ENCODE measurements around the gene ETV6.
A peak's percentile ranks its signal among the peaks of the same experiment; 100 is the strongest.

The ETV6 gene

DNA sequence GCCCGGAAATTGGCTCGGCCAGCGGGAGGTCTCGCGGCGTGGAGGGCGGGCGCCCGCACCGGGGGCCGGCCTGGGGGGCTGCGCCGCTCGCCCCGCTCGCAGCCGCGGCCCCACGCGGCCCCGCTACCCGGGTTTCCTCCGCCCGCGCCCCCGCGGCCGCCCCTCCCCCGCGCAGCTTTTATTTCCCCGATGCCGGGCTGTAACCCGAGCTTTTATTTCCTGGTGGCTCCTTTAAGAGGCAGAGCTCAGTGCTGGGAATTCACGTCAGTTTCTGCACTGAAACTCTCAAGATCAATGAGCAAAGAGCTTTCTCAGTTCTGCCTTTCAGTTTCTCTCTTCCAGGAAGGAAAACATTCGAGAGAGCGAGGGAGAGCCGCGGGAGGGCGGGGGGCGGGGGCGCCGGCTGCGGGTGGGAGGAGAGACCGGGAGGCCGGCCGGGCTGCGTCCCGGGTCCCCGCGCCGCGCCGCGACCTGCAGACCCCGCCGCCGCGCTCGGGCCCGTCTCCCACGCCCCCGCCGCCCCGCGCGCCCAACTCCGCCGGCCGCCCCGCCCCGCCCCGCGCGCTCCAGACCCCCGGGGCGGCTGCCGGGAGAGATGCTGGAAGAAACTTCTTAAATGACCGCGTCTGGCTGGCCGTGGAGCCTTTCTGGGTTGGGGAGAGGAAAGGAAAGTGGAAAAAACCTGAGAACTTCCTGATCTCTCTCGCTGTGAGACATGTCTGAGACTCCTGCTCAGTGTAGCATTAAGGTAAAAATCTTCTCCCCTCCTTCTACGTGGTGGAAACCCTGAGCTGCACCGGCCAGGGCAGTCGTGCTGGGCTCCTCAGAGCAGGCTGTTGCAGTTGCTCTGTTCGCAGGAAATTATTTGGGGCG, at the start of gene ETV6:
Gene ETV6 (plus strand): TSS at position 262 of the 873 bp plus-strand sequence. CDS start 454 bp downstream, at position 716.
- peak; percentile 52 for ATAC-seq (ENCODE audit: insufficient read depth, low read depth)
- Histone ChIP-seq H3K4me3 (ENCODE audit: low read depth in 1 of 2, low read length in 2 of 2) (peak within 1 kb of the TSS; percentile 63 to 80), H3K4me1 (ENCODE audit: insufficient read depth, low read length) (peaks cover 36% of the 10 kb centered on the region), H3K9me3 (ENCODE audit: insufficient read depth, low read length, severe bottlenecking) (no peaks in the 10 kb centered on the region), H3K79me2 (ENCODE audit: insufficient read depth, low read length) (peaks cover 49% of the 10 kb centered on the region), H3K36me3 (ENCODE audit: insufficient read depth, low read length) (no peaks in the 10 kb centered on the region), H2AFZ (ENCODE audit: low read depth, low read length) (peak within 1 kb of the TSS; percentile 67), H3K27me3 (ENCODE audit: insufficient read depth, low read length, poor library complexity) (no peaks in the 10 kb centered on the region), H3K27ac (ENCODE audit: low read length) (peak within 1 kb of the TSS; percentile 97), H4K20me1 (ENCODE audit: insufficient read depth, low read length) (peaks cover 21% of the 10 kb centered on the region; the same call in 1 of the 2 replicates), H3K4me2 (ENCODE audit: insufficient read depth, low read length) (peak within 1 kb of the TSS; percentile 63), H3K9ac (ENCODE audit: low read depth, low read length) (peak within 1 kb of the TSS; percentile 88)
- DNase-seq = peak; percentile 86
- TF ChIP-seq, protein P1, sequence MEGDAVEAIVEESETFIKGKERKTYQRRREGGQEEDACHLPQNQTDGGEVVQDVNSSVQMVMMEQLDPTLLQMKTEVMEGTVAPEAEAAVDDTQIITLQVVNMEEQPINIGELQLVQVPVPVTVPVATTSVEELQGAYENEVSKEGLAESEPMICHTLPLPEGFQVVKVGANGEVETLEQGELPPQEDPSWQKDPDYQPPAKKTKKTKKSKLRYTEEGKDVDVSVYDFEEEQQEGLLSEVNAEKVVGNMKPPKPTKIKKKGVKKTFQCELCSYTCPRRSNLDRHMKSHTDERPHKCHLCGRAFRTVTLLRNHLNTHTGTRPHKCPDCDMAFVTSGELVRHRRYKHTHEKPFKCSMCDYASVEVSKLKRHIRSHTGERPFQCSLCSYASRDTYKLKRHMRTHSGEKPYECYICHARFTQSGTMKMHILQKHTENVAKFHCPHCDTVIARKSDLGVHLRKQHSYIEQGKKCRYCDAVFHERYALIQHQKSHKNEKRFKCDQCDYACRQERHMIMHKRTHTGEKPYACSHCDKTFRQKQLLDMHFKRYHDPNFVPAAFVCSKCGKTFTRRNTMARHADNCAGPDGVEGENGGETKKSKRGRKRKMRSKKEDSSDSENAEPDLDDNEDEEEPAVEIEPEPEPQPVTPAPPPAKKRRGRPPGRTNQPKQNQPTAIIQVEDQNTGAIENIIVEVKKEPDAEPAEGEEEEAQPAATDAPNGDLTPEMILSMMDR (IDR thresholded peaks at IDR 0.05; ENCODE audit: borderline replicate concordance, extremely low read depth, low read length, poor library complexity, severe bottlenecking) = peak; percentile 2
- no peak for TF ChIP-seq EZH2 (IDR thresholded peaks at IDR 0.05; ENCODE audit: borderline replicate concordance, low read depth, low read length, severe bottlenecking)

DNA sequence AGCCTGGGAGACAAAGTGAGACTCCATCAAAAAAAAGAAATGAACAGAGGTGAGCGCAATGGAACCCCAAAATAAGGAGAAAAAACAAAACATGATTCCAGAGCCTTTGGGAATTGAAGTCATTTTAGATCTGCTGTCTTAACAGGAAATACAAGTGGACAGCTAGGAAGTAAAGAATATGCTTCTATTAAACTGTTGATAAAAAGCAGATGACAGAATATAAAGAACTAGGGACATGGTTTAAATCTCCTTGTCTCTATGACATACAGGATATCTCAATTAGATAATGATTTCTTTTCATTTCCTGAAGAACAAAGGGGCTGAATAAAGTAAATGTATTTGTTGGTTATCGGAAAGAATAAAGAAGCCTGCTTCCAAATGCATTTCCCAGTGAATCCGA, 49.3 kb upstream of the ETV6 start:
- DNase-seq = no peak
- Histone ChIP-seq H3K4me1 (ENCODE audit: insufficient read depth, low read length) (no peaks in the 10 kb centered on the region), H3K27ac (ENCODE audit: low read length) (no peak overlapping the region), H3K4me2 (ENCODE audit: insufficient read depth, low read length) (no peak overlapping the region), H2AFZ (ENCODE audit: low read depth, low read length) (no peak overlapping the region), H3K9me3 (ENCODE audit: insufficient read depth, low read length, severe bottlenecking) (no peaks in the 10 kb centered on the region), H3K4me3 (ENCODE audit: low read depth in 1 of 2, low read length in 2 of 2) (no peak overlapping the region), H3K36me3 (ENCODE audit: insufficient read depth, low read length) (no peaks in the 10 kb centered on the region), H3K79me2 (ENCODE audit: insufficient read depth, low read length) (no peaks in the 10 kb centered on the region), H3K27me3 (ENCODE audit: insufficient read depth, low read length, poor library complexity) (no peaks in the 10 kb centered on the region), H3K9ac (ENCODE audit: low read depth, low read length) (no peak overlapping the region), H4K20me1 (ENCODE audit: insufficient read depth, low read length) (no peaks in the 10 kb centered on the region)
- ATAC-seq (ENCODE audit: insufficient read depth, low read depth) = no peak
- TF ChIP-seq, protein P1 (IDR thresholded peaks at IDR 0.05; ENCODE audit: borderline replicate concordance, extremely low read depth, low read length, poor library complexity, severe bottlenecking) = no peak
- no peak for TF ChIP-seq EZH2 (IDR thresholded peaks at IDR 0.05; ENCODE audit: borderline replicate concordance, low read depth, low read length, severe bottlenecking)

DNA sequence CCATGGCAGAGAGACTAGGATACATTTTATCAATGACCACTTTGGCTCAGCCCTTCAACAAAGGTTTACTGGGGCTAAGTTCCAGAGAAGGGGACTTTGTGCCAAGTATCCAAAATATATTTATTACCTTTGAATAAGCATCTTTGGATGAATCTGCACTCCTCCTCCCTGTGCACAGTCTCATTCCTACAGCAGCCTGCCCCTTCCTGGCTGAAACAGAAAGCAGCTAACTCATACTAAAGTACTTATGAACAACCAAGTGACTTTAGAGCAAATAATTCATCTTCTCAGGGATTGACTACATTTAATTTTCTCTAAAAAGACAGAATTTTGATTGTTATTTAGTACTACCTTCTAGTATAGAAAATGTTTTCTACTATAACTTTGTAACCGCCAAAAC, 47.8 kb upstream of the ETV6 start:
- ATAC-seq (ENCODE audit: insufficient read depth, low read depth) (no peak), DNase-seq (no peak)
- Histone ChIP-seq H3K4me3 (ENCODE audit: low read depth in 1 of 2, low read length in 2 of 2) (no peak overlapping the region), H3K27me3 (ENCODE audit: insufficient read depth, low read length, poor library complexity) (no peaks in the 10 kb centered on the region), H3K27ac (ENCODE audit: low read length) (no peak overlapping the region), H4K20me1 (ENCODE audit: insufficient read depth, low read length) (no peaks in the 10 kb centered on the region), H3K9ac (ENCODE audit: low read depth, low read length) (no peak overlapping the region), H3K79me2 (ENCODE audit: insufficient read depth, low read length) (no peaks in the 10 kb centered on the region), H3K36me3 (ENCODE audit: insufficient read depth, low read length) (no peaks in the 10 kb centered on the region), H3K4me2 (ENCODE audit: insufficient read depth, low read length) (no peak overlapping the region), H3K4me1 (ENCODE audit: insufficient read depth, low read length) (no peaks in the 10 kb centered on the region), H3K9me3 (ENCODE audit: insufficient read depth, low read length, severe bottlenecking) (no peaks in the 10 kb centered on the region), H2AFZ (ENCODE audit: low read depth, low read length) (no peak overlapping the region)
- TF ChIP-seq EZH2 (IDR thresholded peaks at IDR 0.05; ENCODE audit: borderline replicate concordance, low read depth, low read length, severe bottlenecking) = no peak
- TF ChIP-seq, protein P1 (IDR thresholded peaks at IDR 0.05; ENCODE audit: borderline replicate concordance, extremely low read depth, low read length, poor library complexity, severe bottlenecking) = no peak
